ENCODE measurements around the gene MAG. TPM values are rescaled to one million over a fixed set of nuclear protein-coding genes. Genes with fewer than 3 reads are reported as not detected.

Gene MAG
- total RNA-seq, 2 donors from 2014 or later, result not detected

DNA sequence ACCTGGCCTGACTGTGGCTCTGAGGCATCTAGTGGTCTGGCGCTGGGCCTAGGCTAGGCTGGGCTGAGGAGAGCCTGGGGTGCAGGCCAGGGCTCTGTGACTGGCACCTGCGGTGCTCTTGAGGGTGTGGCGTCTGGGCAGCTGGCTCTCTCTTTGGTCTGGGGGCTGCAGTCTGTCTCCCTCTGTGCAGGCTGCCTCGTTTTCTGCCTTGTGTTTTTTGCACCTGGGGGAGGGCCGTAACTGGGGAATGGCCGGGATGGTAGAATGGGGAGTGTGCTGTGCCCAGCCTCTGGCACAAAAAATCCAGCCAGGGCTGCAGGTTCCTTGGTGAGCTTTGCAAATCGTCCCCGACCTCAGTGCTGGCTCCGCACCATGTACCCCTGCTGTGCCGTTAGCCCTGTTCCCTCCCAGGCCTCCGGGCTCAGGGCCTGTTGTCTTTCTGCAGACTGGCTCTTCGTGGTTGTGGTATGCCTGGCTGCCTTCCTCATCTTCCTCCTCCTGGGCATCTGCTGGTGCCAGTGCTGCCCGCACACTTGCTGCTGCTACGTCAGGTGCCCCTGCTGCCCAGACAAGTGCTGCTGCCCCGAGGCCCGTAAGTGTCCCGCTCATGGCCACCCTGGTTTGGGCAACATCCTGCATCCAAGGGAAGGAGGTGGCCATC lies 29.7 kb upstream of the MAG start:
- peak; percentile 69 for DNase-seq (ENCODE audit: low spot score)
- intact Hi-C loops (cut with DNase I), result loop anchor here in 1 of 2 donors (10.0 kb wide), 1 partner anchor 117 kb away; the partner anchor contains the start of gene FXYD7

GRCh38 chr19:35264268-35265125 lies 27.5 kb upstream of the MAG start:
- intact Hi-C loops (cut with DNase I), result loop anchor here in 1 of 2 donors (10.0 kb wide), 1 partner anchor 120 kb away; the partner anchor contains the start of gene FXYD7
- peak; percentile 19 for DNase-seq (ENCODE audit: low spot score)

DNA sequence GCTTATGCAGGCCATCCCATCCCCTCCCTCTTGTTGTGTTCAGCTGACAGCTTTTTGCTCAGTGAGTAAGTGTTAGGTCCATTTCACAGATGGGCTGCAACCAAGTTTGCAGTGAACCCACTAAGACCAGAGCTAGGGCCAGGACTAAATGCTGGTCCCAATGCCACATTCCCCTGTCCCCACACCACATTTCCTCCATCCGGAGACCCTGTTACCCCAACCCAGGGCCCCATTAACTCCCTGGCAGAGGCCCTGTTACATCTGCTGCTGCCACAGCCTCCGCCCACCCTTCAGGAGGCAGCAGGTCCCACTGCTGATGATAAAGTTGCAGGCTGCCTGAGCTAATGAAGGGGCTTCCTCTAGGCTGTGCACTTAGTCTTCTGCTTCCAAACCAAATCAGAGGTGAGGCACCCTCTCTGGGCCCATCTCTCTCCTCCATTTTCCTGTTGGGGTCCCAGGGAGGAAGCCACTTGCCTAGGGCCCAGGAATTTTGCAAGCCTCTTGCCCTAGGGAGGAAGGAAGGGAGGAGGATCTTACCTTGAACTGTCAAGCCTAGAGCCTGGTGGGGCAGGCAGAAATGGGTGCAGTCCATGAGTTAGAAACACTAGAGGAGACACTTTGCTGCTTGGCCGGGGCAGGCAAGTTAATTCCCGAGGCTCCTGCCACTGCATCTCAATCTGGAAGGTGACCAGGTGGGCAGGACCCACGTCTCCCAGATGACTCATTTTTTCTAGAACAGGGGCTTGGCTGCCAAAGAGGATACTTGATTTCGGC lies 26.6 kb upstream of the MAG start:
- peak; percentile 74 for DNase-seq (ENCODE audit: low spot score)
- intact Hi-C loops (cut with DNase I), result loop anchor here in 1 of 2 donors (10.0 kb wide), 1 partner anchor 121 kb away; the partner anchor contains the start of gene FXYD7

DNA sequence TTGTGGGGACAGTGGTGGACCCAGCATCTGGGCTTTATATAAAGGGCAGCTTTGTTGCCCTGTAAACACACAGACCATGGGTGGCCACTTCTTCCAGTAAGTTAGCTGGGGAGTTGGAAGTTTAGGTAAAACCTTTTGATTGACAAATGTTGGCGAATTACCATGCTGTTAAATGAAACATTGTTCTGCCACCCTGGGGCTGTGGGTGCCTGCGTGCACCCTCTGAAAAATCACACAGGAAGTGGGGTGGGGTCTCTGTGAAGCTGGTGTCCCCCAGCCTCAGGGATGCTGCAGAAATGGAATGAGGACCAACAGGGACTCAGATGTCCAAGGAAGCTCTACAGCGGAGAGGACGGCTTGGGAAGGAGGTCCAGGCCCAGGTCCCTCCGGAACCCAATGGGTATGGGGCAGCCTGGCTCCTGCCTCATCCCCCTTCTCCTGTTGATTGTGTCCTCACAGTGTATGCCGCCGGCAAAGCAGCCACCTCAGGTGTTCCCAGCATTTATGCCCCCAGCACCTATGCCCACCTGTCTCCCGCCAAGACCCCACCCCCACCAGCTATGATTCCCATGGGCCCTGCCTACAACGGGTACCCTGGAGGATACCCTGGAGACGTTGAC lies 26.0 kb upstream of the MAG start:
- intact Hi-C loops (cut with DNase I), result loop anchor here in 1 of 2 donors (10.0 kb wide), 1 partner anchor 121 kb away; the partner anchor contains the start of gene FXYD7
- DNase-seq (ENCODE audit: low spot score), result no peak

DNA sequence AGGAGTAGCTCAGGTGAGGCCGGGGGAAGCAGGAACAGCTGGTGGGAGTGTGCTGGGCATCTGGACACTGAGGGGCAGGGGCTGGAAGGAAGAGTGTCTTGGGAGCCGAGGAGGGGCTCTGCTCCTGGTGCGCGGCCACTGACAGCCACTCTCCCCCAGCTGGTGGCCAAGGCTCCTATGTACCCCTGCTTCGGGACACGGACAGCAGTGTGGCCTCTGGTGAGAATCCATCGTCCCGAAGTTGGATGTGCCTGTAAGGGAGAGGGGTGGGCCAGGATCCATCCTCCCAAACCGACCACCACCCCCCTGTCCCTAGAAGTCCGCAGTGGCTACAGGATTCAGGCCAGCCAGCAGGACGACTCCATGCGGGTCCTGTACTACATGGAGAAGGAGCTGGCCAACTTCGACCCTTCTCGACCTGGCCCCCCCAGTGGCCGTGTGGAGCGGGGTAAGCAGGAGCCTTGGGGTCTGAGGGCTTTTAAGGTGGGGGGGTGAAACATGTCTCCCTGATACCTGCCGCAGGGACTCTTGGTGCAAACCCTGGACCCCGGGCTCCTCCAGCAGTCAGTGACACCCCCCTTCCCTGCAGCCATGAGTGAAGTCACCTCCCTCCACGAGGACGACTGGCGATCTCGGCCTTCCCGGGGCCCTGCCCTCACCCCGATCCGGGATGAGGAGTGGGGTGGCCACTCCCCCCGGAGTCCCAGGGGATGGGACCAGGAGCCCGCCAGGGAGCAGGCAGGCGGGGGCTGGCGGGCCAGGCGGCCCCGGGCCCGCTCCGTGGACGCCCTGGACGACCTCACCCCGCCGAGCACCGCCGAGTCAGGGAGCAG lies 25.2 kb upstream of the MAG start:
- peak; percentile 83 for DNase-seq (ENCODE audit: low spot score)
- intact Hi-C loops (cut with DNase I), result loop anchor here in 1 of 2 donors (10.0 kb wide), 1 partner anchor 122 kb away; the partner anchor contains the start of gene FXYD7

- DNase-seq (ENCODE audit: low spot score), result peak; percentile 89
- intact Hi-C loops (cut with DNase I), result loop anchor here in 1 of 2 donors (10.0 kb wide), 1 partner anchor 123 kb away; the partner anchor contains the start of gene FXYD7
Observed at GRCh38 chr19:35267353-35267817, 24.6 kb upstream of the MAG start.

GRCh38 chr19:35267818-35268535 lies 24.0 kb upstream of the MAG start:
- peak; percentile 92 for DNase-seq (ENCODE audit: low spot score)
- intact Hi-C loops (cut with DNase I), result loop anchor here in 1 of 2 donors (10.0 kb wide), 1 partner anchor 123 kb away; the partner anchor contains the start of gene FXYD7

- intact Hi-C loops (cut with DNase I), result loop anchor here in 1 of 2 donors (10.0 kb wide), 1 partner anchor 124 kb away; the partner anchor contains the start of gene FXYD7
- DNase-seq (ENCODE audit: low spot score), result peak; percentile 91
Observed at GRCh38 chr19:35268536-35269437, 23.2 kb upstream of the MAG start, which contains the start of gene USF2. Gene USF2 (plus strand): TSS chr19:35268962. CDS start chr19:35269102, 140 bp downstream.

DNA sequence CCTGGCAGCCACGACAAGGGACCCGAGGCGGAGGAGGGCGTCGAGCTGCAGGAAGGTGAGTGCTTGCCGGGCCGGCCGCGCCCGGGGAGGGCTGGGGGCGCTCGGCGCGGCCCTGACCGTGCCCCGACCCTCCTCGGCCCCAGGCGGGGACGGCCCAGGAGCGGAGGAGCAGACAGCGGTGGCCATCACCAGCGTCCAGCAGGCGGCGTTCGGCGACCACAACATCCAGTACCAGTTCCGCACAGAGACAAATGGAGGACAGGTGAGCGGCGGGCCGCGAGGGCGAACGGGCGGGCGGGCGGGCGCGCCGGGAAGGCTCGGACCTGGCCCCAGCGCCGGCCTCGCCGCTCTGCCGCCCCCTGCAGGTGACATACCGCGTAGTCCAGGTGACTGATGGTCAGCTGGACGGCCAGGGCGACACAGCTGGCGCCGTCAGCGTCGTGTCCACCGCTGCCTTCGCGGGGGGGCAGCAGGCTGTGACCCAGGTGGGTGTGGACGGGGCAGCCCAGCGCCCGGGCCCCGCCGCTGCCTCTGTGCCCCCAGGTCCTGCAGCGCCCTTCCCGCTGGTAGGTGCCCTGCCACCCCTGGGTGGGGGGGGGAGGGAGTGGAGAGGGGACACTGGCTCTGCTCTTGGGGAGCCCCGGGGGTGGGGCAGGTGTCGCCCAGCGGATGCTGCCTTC lies 22.4 kb upstream of the MAG start:
- DNase-seq (ENCODE audit: low spot score), result peak; percentile 96
- intact Hi-C loops (cut with DNase I), result loop anchor here in 1 of 2 donors (10.0 kb wide), 2 partner anchors 125 to 225 kb away; partner anchors contain the start of genes FXYD7 and KRTDAP

GRCh38 chr19:35270381-35270811 lies 21.6 kb upstream of the MAG start:
- intact Hi-C loops (cut with DNase I), result loop anchor here in 1 of 2 donors (10.0 kb wide), 1 partner anchor 224 kb away; the partner anchor contains the start of gene KRTDAP
- no peak for DNase-seq (ENCODE audit: low spot score)

DNA sequence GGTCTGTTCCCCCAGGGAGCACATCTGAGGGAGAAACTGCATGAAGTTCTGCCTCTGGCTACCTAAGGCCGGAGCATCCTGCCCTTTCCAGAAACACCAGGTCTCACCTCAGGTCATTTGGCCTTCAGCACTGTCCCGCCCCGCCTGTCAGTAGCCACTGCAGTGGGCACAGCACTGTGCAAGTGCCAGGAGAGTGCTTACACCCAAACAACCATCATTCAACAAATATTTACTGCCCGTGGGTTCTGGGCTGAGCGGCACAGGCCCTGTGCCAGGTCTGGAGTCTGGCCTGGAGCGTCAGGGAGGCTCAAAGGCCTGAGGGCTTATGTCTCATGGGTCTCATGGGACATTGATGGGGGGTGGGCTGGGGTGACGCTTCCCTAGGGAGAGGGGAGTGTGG lies 20.4 kb upstream of the MAG start:
- DNase-seq (ENCODE audit: low spot score), result no peak
- intact Hi-C loops (cut with DNase I), result loop anchor here in 1 of 2 donors (10.0 kb wide), 1 partner anchor 223 kb away; the partner anchor contains the start of gene KRTDAP

- intact Hi-C loops (cut with DNase I), result loop anchor here in 1 of 2 donors (10.0 kb wide), 1 partner anchor 223 kb away; the partner anchor contains the start of gene KRTDAP
- no peak for DNase-seq (ENCODE audit: low spot score)
Observed at GRCh38 chr19:35272122-35272719, 19.7 kb upstream of the MAG start.

- no peak for DNase-seq (ENCODE audit: low spot score)
- intact Hi-C loops (cut with DNase I), result loop anchor here in 1 of 2 donors (10.0 kb wide), 1 partner anchor 222 kb away; the partner anchor contains the start of gene KRTDAP
Observed at GRCh38 chr19:35272954-35273649, 18.9 kb upstream of the MAG start.
